ENCODE results near the gene LAMP2.
A peak's percentile ranks its signal among the peaks of the same experiment; 100 is the strongest.

The LAMP2 gene

GRCh38 chrX:120453985-120454384 is 15.1 kb downstream of the LAMP2 start:
- no peak for DNase-seq

- DNase-seq = no peak
These were observed 17.0 kb downstream of the LAMP2 start for GRCh38 chrX:120452131-120452530.

GRCh38 chrX:120450163-120450562 is 18.9 kb downstream of the LAMP2 start:
- peak; percentile 7 for DNase-seq

GRCh38 chrX:120446498-120446897 is 22.6 kb downstream of the LAMP2 start:
- DNase-seq = no peak

GRCh38 chrX:120439921-120440320 is 29.2 kb downstream of the LAMP2 start:
- no peak for DNase-seq

GRCh38 chrX:120429776-120430540 is 39.1 kb downstream of the LAMP2 start:
- no peak for DNase-seq

- no peak for DNase-seq
These were observed 40.8 kb downstream of the LAMP2 start for GRCh38 chrX:120428309-120428708.

GRCh38 chrX:120426599-120426998 is 42.5 kb downstream of the LAMP2 start:
- no peak for DNase-seq

GRCh38 chrX:120419463-120419862 is 49.6 kb downstream of the LAMP2 start:
- DNase-seq = no peak

- no peak for DNase-seq
These were observed 60.9 kb downstream of the LAMP2 start for GRCh38 chrX:120408168-120408567.

- DNase-seq = no peak
These were observed 62.5 kb downstream of the LAMP2 start for GRCh38 chrX:120406638-120407037.

- DNase-seq = no peak
These were observed 66.7 kb downstream of the LAMP2 start for GRCh38 chrX:120402369-120402768.

GRCh38 chrX:120401301-120401700 is 67.8 kb downstream of the LAMP2 start:
- DNase-seq = no peak

GRCh38 chrX:120380699-120381098 is 88.4 kb downstream of the LAMP2 start:
- peak; percentile 55 for DNase-seq

- no peak for DNase-seq
These were observed 89.0 kb downstream of the LAMP2 start for GRCh38 chrX:120379937-120380681.

- no peak for DNase-seq
These were observed 90.5 kb downstream of the LAMP2 start for GRCh38 chrX:120378570-120378969.

Data from RPMI8226 (cell line).